OCI-LY1 (cell line): ENCODE data around the gene EPC2.

Experiments used
- H2AFZ ChIP-seq: fragments of 200-600 bp; sonication (generic), shearing (Covaris generic); 2 replicates; pipeline ENCODE4 v1.6.0; 2014; ENCODE audit warnings: antibody characterized with exemption, mild to moderate bottlenecking, low read length
- H3F3A ChIP-seq: fragments of 200-600 bp; sonication (generic), shearing (Covaris generic); 2 replicates; pipeline ENCODE4 v1.6.0; 2014; ENCODE audit warnings: mild to moderate bottlenecking, antibody characterized with exemption, low read length, moderate library complexity; ENCODE audit not compliant: insufficient read depth
- H3K27ac ChIP-seq: fragments of 200-600 bp; sonication (generic); 2 replicates; pipeline ENCODE4 v1.5.1; 2014; ENCODE audit warnings: low read length, mixed run types, mild to moderate bottlenecking, low read depth; ENCODE audit not compliant: poor library complexity, severe bottlenecking
- H3K27me3 ChIP-seq: fragments of 200-600 bp; sonication (generic); 2 replicates; pipeline ENCODE4 v1.6.0; 2014; ENCODE audit warnings: antibody characterized with exemption, mild to moderate bottlenecking, low read length, moderate library complexity; ENCODE audit not compliant: insufficient read depth
- H3K36me3 ChIP-seq: fragments of 200-600 bp; sonication (generic); 2 replicates; pipeline ENCODE4 v1.6.1; 2014; ENCODE audit warnings: mild to moderate bottlenecking, antibody characterized with exemption, low read length, moderate library complexity, mixed read lengths; ENCODE audit not compliant: insufficient read depth
- H3K4me1 ChIP-seq: fragments of 200-600 bp; sonication (generic); 2 replicates; pipeline ENCODE4 v1.5.1; 2014; ENCODE audit warnings: mild to moderate bottlenecking, low read length, moderate library complexity; ENCODE audit not compliant: insufficient read depth, severe bottlenecking
- H3K4me2 ChIP-seq: fragments of 200-600 bp; sonication (generic), shearing (Covaris generic); 2 replicates; pipeline ENCODE4 v1.6.1; 2014; ENCODE audit warnings: low read length
- H3K4me3 ChIP-seq: fragments of 200-600 bp; sonication (generic); 2 replicates; pipeline ENCODE4 v1.5.1; 2014; ENCODE audit warnings: low read length, low read depth, mild to moderate bottlenecking, mixed read lengths; ENCODE audit not compliant: poor library complexity, severe bottlenecking
- H3K79me2 ChIP-seq: fragments of 200-600 bp; shearing (Covaris generic); 2 replicates; pipeline ENCODE4 v1.6.1; 2016; ENCODE audit warnings: mixed run types, low read length, mixed read lengths; ENCODE audit not compliant: insufficient read depth
- H3K9ac ChIP-seq: fragments of 200-600 bp; sonication (generic), shearing (Covaris generic); 2 replicates; pipeline ENCODE4 v1.6.1; 2014; ENCODE audit warnings: mild to moderate bottlenecking, low read length, mixed read lengths
- H3K9me2 ChIP-seq: fragments of 200-600 bp; sonication (generic), shearing (Covaris generic); 2 replicates; pipeline ENCODE4 v1.6.1; 2014; ENCODE audit warnings: low read depth, mild to moderate bottlenecking, low read length, mixed read lengths
- H3K9me3 ChIP-seq: fragments of 200-600 bp; shearing (Covaris generic); 2 replicates; pipeline ENCODE4 v1.6.1; 2014; ENCODE audit warnings: low read length, mixed read lengths
- H4K20me1 ChIP-seq: fragments of 200-600 bp; sonication (generic), shearing (Covaris generic); 2 replicates; pipeline ENCODE4 v1.6.0; 2016; ENCODE audit warnings: mild to moderate bottlenecking, low read length; ENCODE audit not compliant: insufficient read depth
- EZH2 ChIP-seq: fragments of 200-600 bp; sonication (generic), shearing (Covaris generic); IDR thresholded peaks from 2 replicates; pipeline ENCODE4 v1.8.0; 2017; ENCODE audit warnings: borderline replicate concordance, mixed run types, mild to moderate bottlenecking, antibody characterized with exemption, low read length, moderate library complexity, mixed read lengths
- TF ChIP-seq, protein P1 (sequence below): fragments of 200-600 bp; sonication (generic), shearing (Covaris generic); IDR thresholded peaks from 2 replicates; pipeline ENCODE4 v1.5.1; 2017; ENCODE audit warnings: mild to moderate bottlenecking, antibody characterized with exemption, low read length, moderate library complexity, mixed read lengths

EPC2 gene

DNA sequence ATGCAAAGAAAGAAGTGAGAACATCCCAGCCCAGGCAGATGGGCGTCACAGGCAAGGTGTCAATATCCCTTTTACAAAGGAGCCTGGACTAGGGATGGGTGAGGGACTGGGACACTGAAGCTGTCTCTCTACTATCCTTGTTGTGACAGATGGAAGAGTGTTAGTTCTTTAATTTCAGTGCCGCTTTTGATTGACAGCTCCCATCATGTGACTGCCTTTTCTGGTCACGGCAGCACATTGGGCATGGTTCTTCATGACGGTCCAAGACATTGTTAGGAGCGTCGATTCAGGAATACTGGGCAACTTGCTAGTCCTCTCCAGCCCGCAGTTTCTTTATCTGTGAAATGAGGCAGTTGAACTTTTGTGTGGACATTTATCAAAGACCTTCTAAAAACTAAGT, 188.1 kb downstream of the EPC2 start:
- TF ChIP-seq, protein P1, sequence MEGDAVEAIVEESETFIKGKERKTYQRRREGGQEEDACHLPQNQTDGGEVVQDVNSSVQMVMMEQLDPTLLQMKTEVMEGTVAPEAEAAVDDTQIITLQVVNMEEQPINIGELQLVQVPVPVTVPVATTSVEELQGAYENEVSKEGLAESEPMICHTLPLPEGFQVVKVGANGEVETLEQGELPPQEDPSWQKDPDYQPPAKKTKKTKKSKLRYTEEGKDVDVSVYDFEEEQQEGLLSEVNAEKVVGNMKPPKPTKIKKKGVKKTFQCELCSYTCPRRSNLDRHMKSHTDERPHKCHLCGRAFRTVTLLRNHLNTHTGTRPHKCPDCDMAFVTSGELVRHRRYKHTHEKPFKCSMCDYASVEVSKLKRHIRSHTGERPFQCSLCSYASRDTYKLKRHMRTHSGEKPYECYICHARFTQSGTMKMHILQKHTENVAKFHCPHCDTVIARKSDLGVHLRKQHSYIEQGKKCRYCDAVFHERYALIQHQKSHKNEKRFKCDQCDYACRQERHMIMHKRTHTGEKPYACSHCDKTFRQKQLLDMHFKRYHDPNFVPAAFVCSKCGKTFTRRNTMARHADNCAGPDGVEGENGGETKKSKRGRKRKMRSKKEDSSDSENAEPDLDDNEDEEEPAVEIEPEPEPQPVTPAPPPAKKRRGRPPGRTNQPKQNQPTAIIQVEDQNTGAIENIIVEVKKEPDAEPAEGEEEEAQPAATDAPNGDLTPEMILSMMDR: no peak
- TF ChIP-seq EZH2: no peak
- no peaks in the 10 kb centered on the region for H3K9me2 ChIP-seq
- no peak overlapping the region for H3K9ac ChIP-seq

More for the DNA sequence above, 188.1 kb downstream of the EPC2 start:
- Histone ChIP-seq H3K79me2 (no peaks in the 10 kb centered on the region), H2AFZ (no peak overlapping the region), H3F3A (no peaks in the 10 kb centered on the region), H3K4me3 (no peak overlapping the region), H3K27me3 (no peaks in the 10 kb centered on the region), H3K4me2 (no peak overlapping the region), H3K9me3 (no peaks in the 10 kb centered on the region), H3K27ac (no peak overlapping the region), H3K4me1 (no peaks in the 10 kb centered on the region), H3K36me3 (no peaks in the 10 kb centered on the region), H4K20me1 (no peaks in the 10 kb centered on the region)
